ENCODE data around the gene NKX1-1.

Gene NKX1-1

GRCh38 chr4:1367936-1368289 is 38.3 kb downstream of the NKX1-1 start:
- no peaks in the 10 kb centered on the region for H3K79me2 ChIP-seq (ENCODE audit: control insufficient read depth, insufficient read depth, low read length, poor library complexity)

GRCh38 chr4:1367230-1367935 is 38.9 kb downstream of the NKX1-1 start:
- Histone ChIP-seq H2BK5ac (ENCODE audit: low read depth, low read length, poor library complexity) (no peak overlapping the region), H3K9me3 (ENCODE audit: insufficient read depth, low read depth, low read length) (no peaks in the 10 kb centered on the region), H3K79me2 (ENCODE audit: control insufficient read depth, insufficient read depth, low read length, poor library complexity) (no peaks in the 10 kb centered on the region), H3K4me3 (ENCODE audit: low read depth, low read length) (no peak overlapping the region), H3K27ac (ENCODE audit: low read depth, low read length) (no peak overlapping the region), H4K12ac (ENCODE audit: low read depth, low read length) (no peak overlapping the region), H4K91ac (ENCODE audit: low read depth, low read length) (no peak overlapping the region), H3K36me3 (ENCODE audit: control insufficient read depth in 1 of 2, insufficient read depth in 2 of 2, low read length in 2 of 2) (peaks cover 18 to 27% of the 10 kb centered on the region in 2 experiments), H3K27me3 (ENCODE audit: insufficient read depth, low read length) (no peaks in the 10 kb centered on the region), H3K18ac (ENCODE audit: low read length) (no peak overlapping the region), H2BK12ac (ENCODE audit: low read length) (no peak overlapping the region), H3K9ac (ENCODE audit: low read length) (no peak overlapping the region), H3K79me1 (ENCODE audit: low read length) (no peaks in the 10 kb centered on the region), H3K4ac (ENCODE audit: low read depth, low read length) (no peak overlapping the region), H4K8ac (ENCODE audit: low read depth, low read length) (no peak overlapping the region), H2AFZ (ENCODE audit: insufficient read depth, low read length, poor library complexity) (no peak overlapping the region), H3K23ac (ENCODE audit: low read length) (no peak overlapping the region), H3K4me1 (ENCODE audit: control insufficient read depth in 1 of 2, insufficient read depth in 2 of 2, low read length in 2 of 2) (no peaks in the 10 kb centered on the region), H3K4me2 (ENCODE audit: low read length) (no peak overlapping the region), H3K14ac (ENCODE audit: low read length) (no peak overlapping the region), H2AK5ac (ENCODE audit: low read length) (no peak overlapping the region), H2BK120ac (ENCODE audit: insufficient read depth, low read length, poor library complexity) (no peak overlapping the region)
- DNase-seq: no peak
- no CpG with 5 or more reads among the region's 17 CpGs for WGBS (ENCODE audit: extremely low coverage, insufficient coverage, insufficient read length)

More at GRCh38 chr4:1367936-1368289, 38.3 kb downstream of the NKX1-1 start:
- no peak overlapping the region for H2BK120ac ChIP-seq (ENCODE audit: insufficient read depth, low read length, poor library complexity)
- no peak overlapping the region for H3K4ac ChIP-seq (ENCODE audit: low read depth, low read length)
- H3K27ac ChIP-seq (ENCODE audit: low read depth, low read length): no peak overlapping the region
- H4K12ac ChIP-seq (ENCODE audit: low read depth, low read length): no peak overlapping the region
- DNase-seq: no peak
- no peak overlapping the region for H4K91ac ChIP-seq (ENCODE audit: low read depth, low read length)
- no peak overlapping the region for H2BK12ac ChIP-seq (ENCODE audit: low read length)
- no peak overlapping the region for H3K9ac ChIP-seq (ENCODE audit: low read length)
- WGBS (ENCODE audit: extremely low coverage, insufficient coverage, insufficient read length): no CpG with 5 or more reads among the region's 10 CpGs
- H2AFZ ChIP-seq (ENCODE audit: insufficient read depth, low read length, poor library complexity): no peak overlapping the region
- no peak overlapping the region for H2AK5ac ChIP-seq (ENCODE audit: low read length)
- no peak overlapping the region for H3K23ac ChIP-seq (ENCODE audit: low read length)
- no peak overlapping the region for H3K14ac ChIP-seq (ENCODE audit: low read length)
- no peaks in the 10 kb centered on the region for H3K27me3 ChIP-seq (ENCODE audit: insufficient read depth, low read length)
- no peaks in the 10 kb centered on the region for H3K9me3 ChIP-seq (ENCODE audit: insufficient read depth, low read depth, low read length)
- no peak overlapping the region for H3K4me3 ChIP-seq (ENCODE audit: low read depth, low read length)
- H4K8ac ChIP-seq (ENCODE audit: low read depth, low read length): no peak overlapping the region
- no peaks in the 10 kb centered on the region for H3K79me1 ChIP-seq (ENCODE audit: low read length)
- no peak overlapping the region for H3K18ac ChIP-seq (ENCODE audit: low read length)
- H3K4me2 ChIP-seq (ENCODE audit: low read length): no peak overlapping the region
- H2BK5ac ChIP-seq (ENCODE audit: low read depth, low read length, poor library complexity): no peak overlapping the region
- no peaks in the 10 kb centered on the region for H3K4me1 ChIP-seq (ENCODE audit: control insufficient read depth in 1 of 2, insufficient read depth in 2 of 2, low read length in 2 of 2)
- H3K36me3 ChIP-seq (ENCODE audit: control insufficient read depth in 1 of 2, insufficient read depth in 2 of 2, low read length in 2 of 2): peaks cover 19 to 25% of the 10 kb centered on the region in 2 experiments

- no peak overlapping the region for H3K23ac ChIP-seq (ENCODE audit: low read length)
- H3K4me3 ChIP-seq (ENCODE audit: low read depth, low read length): no peak overlapping the region
- H3K18ac ChIP-seq (ENCODE audit: low read length): no peak overlapping the region
- no CpG with 5 or more reads among the region's 35 CpGs for WGBS (ENCODE audit: extremely low coverage, insufficient coverage, insufficient read length)
- no peak for DNase-seq
- no peaks in the 10 kb centered on the region for H3K79me2 ChIP-seq (ENCODE audit: control insufficient read depth, insufficient read depth, low read length, poor library complexity)
- H2BK5ac ChIP-seq (ENCODE audit: low read depth, low read length, poor library complexity): no peak overlapping the region
- no peak overlapping the region for H4K8ac ChIP-seq (ENCODE audit: low read depth, low read length)
- H3K14ac ChIP-seq (ENCODE audit: low read length): no peak overlapping the region
- H2AK5ac ChIP-seq (ENCODE audit: low read length): no peak overlapping the region
- H2BK12ac ChIP-seq (ENCODE audit: low read length): no peak overlapping the region
- no peaks in the 10 kb centered on the region for H3K9me3 ChIP-seq (ENCODE audit: insufficient read depth, low read depth, low read length)
- no peak overlapping the region for H4K12ac ChIP-seq (ENCODE audit: low read depth, low read length)
- H3K36me3 ChIP-seq (ENCODE audit: control insufficient read depth in 1 of 2, insufficient read depth in 2 of 2, low read length in 2 of 2): peaks cover 16 to 27% of the 10 kb centered on the region in 2 experiments
- H2BK120ac ChIP-seq (ENCODE audit: insufficient read depth, low read length, poor library complexity): no peak overlapping the region
- no peak overlapping the region for H3K9ac ChIP-seq (ENCODE audit: low read length)
- no peaks in the 10 kb centered on the region for H3K4me1 ChIP-seq (ENCODE audit: control insufficient read depth in 1 of 2, insufficient read depth in 2 of 2, low read length in 2 of 2)
- no peaks in the 10 kb centered on the region for H3K79me1 ChIP-seq (ENCODE audit: low read length)
- no peak overlapping the region for H3K27ac ChIP-seq (ENCODE audit: low read depth, low read length)
- H4K91ac ChIP-seq (ENCODE audit: low read depth, low read length): no peak overlapping the region
- no peaks in the 10 kb centered on the region for H3K27me3 ChIP-seq (ENCODE audit: insufficient read depth, low read length)
- H3K4ac ChIP-seq (ENCODE audit: low read depth, low read length): no peak overlapping the region
- no peak overlapping the region for H2AFZ ChIP-seq (ENCODE audit: insufficient read depth, low read length, poor library complexity)
- H3K4me2 ChIP-seq (ENCODE audit: low read length): no peak overlapping the region
Measured at GRCh38 chr4:1366371-1367229, 39.6 kb downstream of the NKX1-1 start.

GRCh38 chr4:1365271-1366178 is 40.7 kb downstream of the NKX1-1 start:
- no peaks in the 10 kb centered on the region for H3K4me1 ChIP-seq (ENCODE audit: control insufficient read depth in 1 of 2, insufficient read depth in 2 of 2, low read length in 2 of 2)
- no peaks in the 10 kb centered on the region for H3K79me1 ChIP-seq (ENCODE audit: low read length)
- WGBS (ENCODE audit: extremely low coverage, insufficient coverage, insufficient read length): no CpG with 5 or more reads among the region's 25 CpGs
- DNase-seq: peak; percentile 80 to 81
- H3K4me3 ChIP-seq (ENCODE audit: low read depth, low read length): no peak overlapping the region
- peaks cover 15 to 28% of the 10 kb centered on the region in 2 experiments for H3K36me3 ChIP-seq (ENCODE audit: control insufficient read depth in 1 of 2, insufficient read depth in 2 of 2, low read length in 2 of 2)
- no peak overlapping the region for H4K12ac ChIP-seq (ENCODE audit: low read depth, low read length)
- H2AFZ ChIP-seq (ENCODE audit: insufficient read depth, low read length, poor library complexity): no peak overlapping the region
- H2AK5ac ChIP-seq (ENCODE audit: low read length): no peak overlapping the region
- no peaks in the 10 kb centered on the region for H3K27me3 ChIP-seq (ENCODE audit: insufficient read depth, low read length)
- H2BK5ac ChIP-seq (ENCODE audit: low read depth, low read length, poor library complexity): no peak overlapping the region
- H3K4ac ChIP-seq (ENCODE audit: low read depth, low read length): no peak overlapping the region
- no peak overlapping the region for H3K9ac ChIP-seq (ENCODE audit: low read length)
- no peak overlapping the region for H3K23ac ChIP-seq (ENCODE audit: low read length)
- no peak overlapping the region for H3K14ac ChIP-seq (ENCODE audit: low read length)
- no peak overlapping the region for H4K91ac ChIP-seq (ENCODE audit: low read depth, low read length)
- no peak overlapping the region for H3K18ac ChIP-seq (ENCODE audit: low read length)
- H3K27ac ChIP-seq (ENCODE audit: low read depth, low read length): no peak overlapping the region
- no peak overlapping the region for H4K8ac ChIP-seq (ENCODE audit: low read depth, low read length)
- no peak overlapping the region for H2BK120ac ChIP-seq (ENCODE audit: insufficient read depth, low read length, poor library complexity)
- H2BK12ac ChIP-seq (ENCODE audit: low read length): no peak overlapping the region
- H3K79me2 ChIP-seq (ENCODE audit: control insufficient read depth, insufficient read depth, low read length, poor library complexity): no peaks in the 10 kb centered on the region
- H3K4me2 ChIP-seq (ENCODE audit: low read length): no peak overlapping the region
- no peaks in the 10 kb centered on the region for H3K9me3 ChIP-seq (ENCODE audit: insufficient read depth, low read depth, low read length)

Data from trophoblast cell (in vitro differentiated cells and primary cell).